ENCODE results near the gene TTLL12. TPM values are rescaled to one million over a fixed set of nuclear protein-coding genes. Genes with fewer than 3 reads are reported as not detected.

The TTLL12 gene
- total and polyA plus RNA-seq, 2 of the 8 experiments (the other 6 are each of a cell fraction or from before 2014, with no cell fraction given) = 101 to 124 TPM

DNA sequence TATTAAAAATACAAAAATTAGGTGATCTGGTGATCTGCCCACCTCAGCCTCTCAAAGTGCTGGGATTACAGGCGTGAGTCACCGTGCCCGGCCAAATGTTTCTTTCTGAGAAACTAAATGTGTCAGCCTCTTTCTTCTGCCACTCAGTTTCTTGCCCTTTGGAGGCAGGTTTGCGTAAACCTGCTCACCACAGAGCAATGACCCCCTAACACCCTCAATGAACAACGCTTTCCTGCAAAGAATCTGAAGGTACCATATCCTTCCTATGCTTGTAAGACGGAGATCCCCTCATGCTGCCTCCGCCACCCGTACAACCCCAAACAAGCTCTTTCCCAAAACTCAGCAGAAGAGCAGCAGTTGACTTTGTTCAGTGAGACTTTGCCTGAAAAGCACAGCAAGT lies 38.7 kb upstream of the TTLL12 start:
- H2AFZ ChIP-seq (ENCODE audit: low read length) = no peak overlapping the region
- H3K18ac ChIP-seq (ENCODE audit: extremely low read depth, low read length) = no peak overlapping the region
- H3K56ac ChIP-seq (replicated peaks; ENCODE audit: insufficient read length, low read depth, low read length) = no peak overlapping the region
- H2BK5ac ChIP-seq (ENCODE audit: low read depth, low read length) = 0 out of 2 replicates have a peak overlapping the region, but pooled peaks have one; percentile 35
- peaks cover 0 to 19% (median 14%) of the 10 kb centered on the region in 4 experiments; a peak in 6 of 7 replicates for H3K4me1 ChIP-seq (replicated peaks in 1 of 4; ENCODE audit: control insufficient read depth in 3 of 4, insufficient read depth in 4 of 4, low read length in 3 of 4)
- no peak overlapping the region for H3K9ac ChIP-seq (replicated peaks in 1 of 4; ENCODE audit: extremely low read depth in 1 of 4, low read depth in 3 of 4, low read length in 3 of 4)
- H4K8ac ChIP-seq (ENCODE audit: extremely low read depth, insufficient read depth, low read length) = no peak overlapping the region
- no peaks in the 10 kb centered on the region for H3K79me1 ChIP-seq (ENCODE audit: low read depth, low read length)
- no peaks in the 10 kb centered on the region for H3K36me3 ChIP-seq (ENCODE audit: control insufficient read depth in 2 of 4, insufficient read depth in 4 of 4, low read length in 3 of 4)
- H3K23ac ChIP-seq (ENCODE audit: insufficient read length) = no peak overlapping the region
- 0 out of 2 replicates have a peak overlapping the region, but pooled peaks have one; percentile 48 for H2AK5ac ChIP-seq (ENCODE audit: low read depth, low read length)
- 89% methylated on average over 8 of the region's 8 CpGs; no CpG with 5 or more reads in 1 of the 2 experiments for WGBS, 2 experiments (ENCODE audit: extremely low coverage in 1 of 2, insufficient coverage in 1 of 2, insufficient read length in 1 of 2, insufficient replicate concordance in 2 of 2, low coverage in 1 of 2, low lambda C conversion rate in 2 of 2, missing lambda C conversion rate in 1 of 2)
- no peaks in the 10 kb centered on the region; the same call in 1 of the 2 replicates for H3K23me2 ChIP-seq (ENCODE audit: low read depth, low read length)
- no peak overlapping the region for H2BK15ac ChIP-seq (ENCODE audit: low read length)
- no peak overlapping the region for H3K14ac ChIP-seq (ENCODE audit: insufficient read length)
- H3K9me3 ChIP-seq (ENCODE audit: insufficient read depth in 2 of 2, low read depth in 1 of 2, low read length in 1 of 2) = no peaks in the 10 kb centered on the region
- H3K27ac ChIP-seq (ENCODE audit: low read depth, low read length) = no peak overlapping the region
- H2BK12ac ChIP-seq (ENCODE audit: low read depth, low read length) = 0 out of 2 replicates have a peak overlapping the region, but pooled peaks have one; percentile 17
- H3K79me2 ChIP-seq (ENCODE audit: control insufficient read depth in 1 of 2, insufficient read depth in 2 of 2, low read length in 2 of 2) = no peaks in the 10 kb centered on the region
- no peak overlapping the region for H4K5ac ChIP-seq (ENCODE audit: insufficient read length, low read depth, low read length)
- TF ChIP-seq SIRT6 (IDR thresholded peaks at IDR 0.05; ENCODE audit: low read length) (no peak), GTF2F1 (IDR thresholded peaks at IDR 0.05; ENCODE audit: borderline replicate concordance, low read depth, low read length) (no peak), POLR2AphosphoS5 (IDR thresholded peaks at IDR 0.05; ENCODE audit: low read depth, low read length) (no peak), TCF12 (IDR thresholded peaks at IDR 0.05; ENCODE audit: low read depth, low read length) (no peak), CEBPB (IDR thresholded peaks at IDR 0.05; ENCODE audit: low read depth, low read length) (no peak), KDM1A (IDR thresholded peaks at IDR 0.05; ENCODE audit: borderline replicate concordance, low read length) (no peak), PHF8 (conservative IDR thresholded peaks at IDR 0.05; ENCODE audit: low read depth, low read length) (no peak)
- TF ChIP-seq, protein P1, sequence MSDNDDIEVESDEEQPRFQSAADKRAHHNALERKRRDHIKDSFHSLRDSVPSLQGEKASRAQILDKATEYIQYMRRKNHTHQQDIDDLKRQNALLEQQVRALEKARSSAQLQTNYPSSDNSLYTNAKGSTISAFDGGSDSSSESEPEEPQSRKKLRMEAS (IDR thresholded peaks at IDR 0.05) = no peak
- no peak overlapping the region for H2BK20ac ChIP-seq (ENCODE audit: low read length)
- H3K4ac ChIP-seq (replicated peaks; ENCODE audit: insufficient read length, low read depth, low read length) = no peak overlapping the region
- ChIA-PET POLR2A (ENCODE audit: partially characterized antibody) (interaction anchor here (0.6 to 2.2 kb wide), 2 partner anchors 12 to 31 kb away, joined by 3 to 5 read pairs; no protein-coding TSS in a partner anchor), CTCF (ENCODE audit: partially characterized antibody) (interaction anchor here (1.0 to 26.8 kb wide), 5 partner anchors 11 to 121 kb away, joined by 3 to 388 read pairs (median 104); partner anchors contain the start of gene TTLL12)
- no peak overlapping the region for H2BK120ac ChIP-seq (replicated peaks; ENCODE audit: low read depth, low read length)
- DNase-seq (ENCODE audit: low read depth in 1 of 2, low spot score in 2 of 2) = no peak
- no peaks in the 10 kb centered on the region for H4K20me1 ChIP-seq (replicated peaks in 1 of 2; ENCODE audit: control insufficient read depth in 1 of 2, insufficient read depth in 2 of 2, low read length in 2 of 2)
- FAIRE-seq = no peak
- no peak overlapping the region for H4K91ac ChIP-seq (replicated peaks; ENCODE audit: insufficient read length, low read length)
- no peak overlapping the region for H3K4me3 ChIP-seq (ENCODE audit: extremely low read depth in 1 of 4, insufficient read depth in 2 of 4, low read depth in 3 of 4, low read length in 4 of 4)
- 0 out of 4 replicates have a peak overlapping the region, but pooled peaks of 1 of the 2 experiments have one; percentile 7 for H3K4me2 ChIP-seq (ENCODE audit: insufficient read depth in 1 of 2, low read depth in 2 of 2, low read length in 2 of 2)
- peaks cover 0 to 4% (median 3%) of the 10 kb centered on the region in 4 experiments; a peak in 2 of 7 replicates for H3K27me3 ChIP-seq (replicated peaks in 1 of 4; ENCODE audit: control insufficient read depth in 3 of 4, extremely low read depth in 1 of 4, insufficient read depth in 3 of 4, low read length in 3 of 4)
